ENCODE results near the gene SNRNP48. TPM values are rescaled to one million over a fixed set of nuclear protein-coding genes. Genes with fewer than 3 reads are reported as not detected.

SNRNP48 gene
- total RNA-seq, 1 experiment from 2014 or later: 13.7 TPM

DNA sequence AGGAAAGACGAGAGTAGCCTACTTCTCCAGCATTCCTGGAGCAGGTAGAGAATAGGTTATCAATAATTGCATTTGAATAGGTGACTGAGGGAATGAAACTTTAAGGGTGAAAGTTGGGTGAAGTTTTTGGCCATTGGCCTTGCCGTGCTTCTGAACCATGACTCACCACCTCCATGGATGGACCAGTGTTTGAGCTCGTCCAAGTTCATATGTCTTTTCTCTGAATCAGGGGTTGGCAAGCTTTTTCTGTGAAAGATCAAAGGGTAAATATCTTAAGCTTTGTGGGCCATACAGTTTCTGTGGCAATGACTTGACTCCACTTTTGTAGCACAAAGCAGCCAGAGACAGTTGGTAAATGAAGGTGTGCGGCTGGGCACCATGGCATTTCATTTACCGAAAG lies 31.8 kb downstream of the SNRNP48 start:
- Histone ChIP-seq H3K4me1 (ENCODE audit: low read length) (peaks cover 8% of the 10 kb centered on the region), H3K27ac (ENCODE audit: low read length) (no peak overlapping the region), H3K9ac (ENCODE audit: low read length) (no peak overlapping the region), H3K4me2 (ENCODE audit: low read depth, low read length, poor library complexity, severe bottlenecking) (no peak overlapping the region), H3K9me3 (ENCODE audit: low read length) (no peaks in the 10 kb centered on the region), H3K4me3 (ENCODE audit: low read length) (no peak overlapping the region), H3K27me3 (ENCODE audit: low read length) (no peaks in the 10 kb centered on the region), H2AFZ (ENCODE audit: low read length) (no peak overlapping the region), H3K9me2 (replicated peaks; ENCODE audit: insufficient read depth, low read length) (no peaks in the 10 kb centered on the region), H3K79me2 (ENCODE audit: low read length) (no peaks in the 10 kb centered on the region), H3K36me3 (ENCODE audit: insufficient read depth, low read length) (no peaks in the 10 kb centered on the region), H4K20me1 (ENCODE audit: insufficient read depth, low read depth, low read length) (no peaks in the 10 kb centered on the region)
- no peak for DNase-seq

DNA sequence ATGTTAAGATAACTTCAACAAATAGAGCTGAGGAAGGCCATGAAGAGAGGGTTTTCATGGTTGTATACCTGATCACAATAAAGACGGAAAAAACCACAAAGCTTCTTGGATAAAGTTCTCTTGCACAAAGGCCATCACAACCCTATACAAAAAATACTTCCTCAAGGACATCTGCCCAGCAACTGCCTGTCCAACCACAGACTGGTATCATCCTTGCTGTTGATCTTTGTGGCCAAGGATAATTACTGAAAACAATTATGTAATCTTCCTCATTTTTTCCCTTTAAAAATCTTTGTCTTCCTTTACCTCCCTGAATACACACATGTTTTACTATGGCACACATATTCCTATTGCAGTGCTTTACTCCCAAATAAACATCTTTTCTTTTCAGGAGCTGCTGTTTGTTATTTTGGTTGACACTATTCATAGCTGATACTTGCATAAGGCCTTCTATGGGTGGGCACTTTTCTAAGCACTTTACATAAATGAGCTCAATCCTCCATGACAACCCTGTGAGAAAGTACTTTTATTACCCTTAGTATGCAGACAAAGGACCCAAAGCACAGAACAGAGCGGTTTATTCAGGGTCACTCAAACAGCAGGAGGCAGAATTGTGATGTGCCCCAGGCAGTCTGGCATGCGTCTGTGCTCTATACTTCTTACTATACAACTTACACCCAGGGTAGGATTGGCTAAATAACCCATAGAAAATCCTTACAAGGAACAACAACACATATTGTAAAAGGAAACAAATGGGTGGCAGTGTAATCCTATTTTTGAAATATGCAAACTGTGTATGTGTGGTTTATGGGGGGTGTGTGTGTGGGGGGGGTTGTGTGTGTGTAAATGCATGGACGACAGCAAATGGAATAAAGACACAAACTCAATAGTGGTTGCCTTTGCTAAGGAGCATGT lies 35.1 kb downstream of the SNRNP48 start:
- no peaks in the 10 kb centered on the region for H3K9me3 ChIP-seq (ENCODE audit: low read length)
- H3K36me3 ChIP-seq (ENCODE audit: insufficient read depth, low read length): no peaks in the 10 kb centered on the region
- no peaks in the 10 kb centered on the region for H3K4me1 ChIP-seq (ENCODE audit: low read length)
- no peak overlapping the region for H3K27ac ChIP-seq (ENCODE audit: low read length)
- no peak for DNase-seq
- H4K20me1 ChIP-seq (ENCODE audit: insufficient read depth, low read depth, low read length): no peaks in the 10 kb centered on the region
- no peak overlapping the region for H3K4me3 ChIP-seq (ENCODE audit: low read length)
- no peaks in the 10 kb centered on the region for H3K9me2 ChIP-seq (replicated peaks; ENCODE audit: insufficient read depth, low read length)
- H3K4me2 ChIP-seq (ENCODE audit: low read depth, low read length, poor library complexity, severe bottlenecking): no peak overlapping the region
- no peaks in the 10 kb centered on the region for H3K27me3 ChIP-seq (ENCODE audit: low read length)
- no peak overlapping the region for H2AFZ ChIP-seq (ENCODE audit: low read length)
- no peak overlapping the region for H3K9ac ChIP-seq (ENCODE audit: low read length)
- no peaks in the 10 kb centered on the region for H3K79me2 ChIP-seq (ENCODE audit: low read length)

DNA sequence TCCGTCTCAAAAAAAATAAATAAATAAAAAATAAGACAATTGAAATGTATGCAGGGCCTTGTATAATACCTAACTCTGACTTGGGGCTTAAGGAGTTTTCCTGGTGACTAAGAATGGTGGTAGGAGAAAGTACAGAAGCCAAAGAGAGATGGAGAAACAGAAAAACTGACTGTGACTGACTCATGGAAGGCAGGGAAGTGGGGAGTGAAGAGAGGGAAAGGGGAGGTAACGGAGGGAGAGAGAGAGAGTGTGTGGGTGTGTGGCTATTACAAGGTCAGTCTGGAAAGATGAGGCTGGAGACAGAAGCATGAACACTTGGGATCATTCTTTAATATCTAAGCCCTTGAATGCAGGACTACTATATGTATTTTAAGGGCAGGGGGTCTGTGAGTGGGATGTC lies 38.5 kb downstream of the SNRNP48 start:
- H3K79me2 ChIP-seq (ENCODE audit: low read length): no peaks in the 10 kb centered on the region
- H3K27me3 ChIP-seq (ENCODE audit: low read length): no peaks in the 10 kb centered on the region
- no peaks in the 10 kb centered on the region for H3K9me3 ChIP-seq (ENCODE audit: low read length)
- no peaks in the 10 kb centered on the region for H4K20me1 ChIP-seq (ENCODE audit: insufficient read depth, low read depth, low read length)
- DNase-seq: no peak
- H3K4me3 ChIP-seq (ENCODE audit: low read length): no peak overlapping the region
- no peaks in the 10 kb centered on the region for H3K9me2 ChIP-seq (replicated peaks; ENCODE audit: insufficient read depth, low read length)
- no peak overlapping the region for H3K4me2 ChIP-seq (ENCODE audit: low read depth, low read length, poor library complexity, severe bottlenecking)
- no peaks in the 10 kb centered on the region for H3K36me3 ChIP-seq (ENCODE audit: insufficient read depth, low read length)
- H2AFZ ChIP-seq (ENCODE audit: low read length): no peak overlapping the region
- no peaks in the 10 kb centered on the region for H3K4me1 ChIP-seq (ENCODE audit: low read length)
- no peak overlapping the region for H3K27ac ChIP-seq (ENCODE audit: low read length)
- H3K9ac ChIP-seq (ENCODE audit: low read length): no peak overlapping the region

DNA sequence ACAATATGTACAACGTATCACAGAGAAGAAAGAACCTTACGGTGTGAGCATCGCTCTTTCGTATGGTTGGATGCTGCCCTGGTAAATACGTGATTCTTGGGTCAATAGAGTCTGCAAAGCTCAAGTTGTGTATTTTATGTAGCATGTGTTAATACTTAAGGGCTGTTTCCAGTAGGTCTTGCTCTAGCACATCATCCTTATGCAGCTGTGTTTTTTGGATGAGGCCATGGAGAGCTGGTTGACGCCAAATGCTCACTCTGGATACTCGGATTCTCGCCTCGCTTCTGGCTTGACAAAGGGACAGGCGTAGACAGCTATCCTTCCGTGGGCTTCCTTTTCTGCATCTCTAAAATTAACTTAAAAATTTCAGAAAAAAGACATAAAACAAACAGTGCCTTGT lies 38.9 kb downstream of the SNRNP48 start:
- no peaks in the 10 kb centered on the region for H3K27me3 ChIP-seq (ENCODE audit: low read length)
- H4K20me1 ChIP-seq (ENCODE audit: insufficient read depth, low read depth, low read length): no peaks in the 10 kb centered on the region
- H3K4me1 ChIP-seq (ENCODE audit: low read length): no peaks in the 10 kb centered on the region
- no peak overlapping the region for H3K9ac ChIP-seq (ENCODE audit: low read length)
- no peak overlapping the region for H2AFZ ChIP-seq (ENCODE audit: low read length)
- H3K4me3 ChIP-seq (ENCODE audit: low read length): no peak overlapping the region
- H3K36me3 ChIP-seq (ENCODE audit: insufficient read depth, low read length): no peaks in the 10 kb centered on the region
- no peak overlapping the region for H3K27ac ChIP-seq (ENCODE audit: low read length)
- no peaks in the 10 kb centered on the region for H3K79me2 ChIP-seq (ENCODE audit: low read length)
- DNase-seq: no peak
- H3K4me2 ChIP-seq (ENCODE audit: low read depth, low read length, poor library complexity, severe bottlenecking): no peak overlapping the region
- H3K9me2 ChIP-seq (replicated peaks; ENCODE audit: insufficient read depth, low read length): no peaks in the 10 kb centered on the region
- H3K9me3 ChIP-seq (ENCODE audit: low read length): no peaks in the 10 kb centered on the region

DNA sequence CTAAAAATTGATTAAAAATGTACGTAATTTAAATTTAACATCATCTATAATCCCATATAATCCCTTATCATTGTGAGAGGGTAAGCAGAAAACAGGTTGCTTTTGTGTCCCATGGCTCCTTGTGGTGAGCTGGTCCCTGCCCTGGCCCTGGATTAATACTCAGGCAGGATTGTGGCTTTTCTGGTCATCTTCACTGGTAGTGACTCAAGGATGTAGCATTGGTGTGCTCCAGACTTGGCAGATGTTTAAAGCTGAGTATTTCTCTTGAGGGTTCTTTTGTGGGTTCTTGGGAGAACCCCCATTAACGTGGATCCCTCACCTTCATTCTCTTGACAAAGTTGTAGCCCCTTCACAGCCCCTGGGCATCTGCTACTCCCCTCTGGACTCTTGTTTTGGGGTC lies 39.3 kb downstream of the SNRNP48 start:
- H3K9ac ChIP-seq (ENCODE audit: low read length): no peak overlapping the region
- H3K9me2 ChIP-seq (replicated peaks; ENCODE audit: insufficient read depth, low read length): no peaks in the 10 kb centered on the region
- H4K20me1 ChIP-seq (ENCODE audit: insufficient read depth, low read depth, low read length): no peaks in the 10 kb centered on the region
- H3K36me3 ChIP-seq (ENCODE audit: insufficient read depth, low read length): no peaks in the 10 kb centered on the region
- no peak overlapping the region for H3K27ac ChIP-seq (ENCODE audit: low read length)
- H3K4me3 ChIP-seq (ENCODE audit: low read length): no peak overlapping the region
- H3K9me3 ChIP-seq (ENCODE audit: low read length): no peaks in the 10 kb centered on the region
- no peaks in the 10 kb centered on the region for H3K27me3 ChIP-seq (ENCODE audit: low read length)
- H3K79me2 ChIP-seq (ENCODE audit: low read length): no peaks in the 10 kb centered on the region
- no peaks in the 10 kb centered on the region for H3K4me1 ChIP-seq (ENCODE audit: low read length)
- no peak for DNase-seq
- H2AFZ ChIP-seq (ENCODE audit: low read length): no peak overlapping the region
- H3K4me2 ChIP-seq (ENCODE audit: low read depth, low read length, poor library complexity, severe bottlenecking): no peak overlapping the region

DNA sequence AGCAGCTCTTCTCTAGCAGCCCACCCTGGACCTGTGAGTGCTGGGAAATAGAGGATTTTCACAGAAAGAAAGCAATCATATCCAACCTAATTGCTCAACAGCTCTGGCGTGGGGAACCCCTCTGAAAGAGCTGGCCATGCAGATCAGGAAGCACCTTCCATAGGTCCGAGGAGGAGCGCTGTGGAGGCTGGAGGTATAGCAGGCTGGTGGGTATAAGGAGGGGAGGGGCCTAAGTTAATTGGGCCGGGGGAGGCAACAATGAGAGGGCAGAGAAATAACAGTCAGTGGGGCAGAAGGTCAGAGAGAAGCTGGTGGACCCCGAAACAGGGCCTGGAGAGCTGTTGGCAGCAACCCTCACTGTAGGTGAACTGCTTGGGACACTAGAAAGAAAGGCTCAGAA lies 40.8 kb downstream of the SNRNP48 start:
- H3K4me3 ChIP-seq (ENCODE audit: low read length): no peak overlapping the region
- no peak overlapping the region for H3K27ac ChIP-seq (ENCODE audit: low read length)
- no peaks in the 10 kb centered on the region for H3K36me3 ChIP-seq (ENCODE audit: insufficient read depth, low read length)
- H3K27me3 ChIP-seq (ENCODE audit: low read length): no peaks in the 10 kb centered on the region
- H2AFZ ChIP-seq (ENCODE audit: low read length): no peak overlapping the region
- no peak overlapping the region for H3K4me2 ChIP-seq (ENCODE audit: low read depth, low read length, poor library complexity, severe bottlenecking)
- no peaks in the 10 kb centered on the region for H3K79me2 ChIP-seq (ENCODE audit: low read length)
- no peaks in the 10 kb centered on the region for H4K20me1 ChIP-seq (ENCODE audit: insufficient read depth, low read depth, low read length)
- H3K9me2 ChIP-seq (replicated peaks; ENCODE audit: insufficient read depth, low read length): no peaks in the 10 kb centered on the region
- no peaks in the 10 kb centered on the region for H3K4me1 ChIP-seq (ENCODE audit: low read length)
- no peak for DNase-seq
- H3K9ac ChIP-seq (ENCODE audit: low read length): no peak overlapping the region
- no peaks in the 10 kb centered on the region for H3K9me3 ChIP-seq (ENCODE audit: low read length)

DNA sequence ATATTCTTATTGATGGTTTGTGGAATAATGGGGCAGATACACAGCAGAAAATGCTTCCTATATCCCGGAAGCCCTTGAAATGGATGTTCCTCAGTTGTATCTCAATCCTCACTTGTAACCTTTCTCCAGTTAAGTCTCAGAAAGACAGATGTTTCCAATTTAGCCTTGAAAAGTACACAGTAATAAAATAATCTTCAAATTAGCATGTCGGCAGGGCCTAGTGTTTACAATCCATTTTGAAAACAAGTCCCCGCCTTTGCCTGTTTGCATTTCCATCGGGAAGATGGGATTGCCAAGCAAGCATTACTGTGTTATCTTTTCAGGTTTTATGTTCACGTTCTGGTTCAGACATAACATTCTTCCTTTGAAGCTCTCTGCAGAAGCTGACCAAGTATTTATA lies 41.5 kb downstream of the SNRNP48 start:
- Histone ChIP-seq H3K4me2 (ENCODE audit: low read depth, low read length, poor library complexity, severe bottlenecking) (no peak overlapping the region), H3K27ac (ENCODE audit: low read length) (no peak overlapping the region), H3K9me3 (ENCODE audit: low read length) (no peaks in the 10 kb centered on the region), H3K27me3 (ENCODE audit: low read length) (no peaks in the 10 kb centered on the region), H3K9ac (ENCODE audit: low read length) (no peak overlapping the region), H3K36me3 (ENCODE audit: insufficient read depth, low read length) (no peaks in the 10 kb centered on the region), H3K4me1 (ENCODE audit: low read length) (no peaks in the 10 kb centered on the region), H3K4me3 (ENCODE audit: low read length) (no peak overlapping the region), H3K79me2 (ENCODE audit: low read length) (no peaks in the 10 kb centered on the region), H3K9me2 (replicated peaks; ENCODE audit: insufficient read depth, low read length) (no peaks in the 10 kb centered on the region), H4K20me1 (ENCODE audit: insufficient read depth, low read depth, low read length) (no peaks in the 10 kb centered on the region), H2AFZ (ENCODE audit: low read length) (no peak overlapping the region)
- DNase-seq: no peak

DNA sequence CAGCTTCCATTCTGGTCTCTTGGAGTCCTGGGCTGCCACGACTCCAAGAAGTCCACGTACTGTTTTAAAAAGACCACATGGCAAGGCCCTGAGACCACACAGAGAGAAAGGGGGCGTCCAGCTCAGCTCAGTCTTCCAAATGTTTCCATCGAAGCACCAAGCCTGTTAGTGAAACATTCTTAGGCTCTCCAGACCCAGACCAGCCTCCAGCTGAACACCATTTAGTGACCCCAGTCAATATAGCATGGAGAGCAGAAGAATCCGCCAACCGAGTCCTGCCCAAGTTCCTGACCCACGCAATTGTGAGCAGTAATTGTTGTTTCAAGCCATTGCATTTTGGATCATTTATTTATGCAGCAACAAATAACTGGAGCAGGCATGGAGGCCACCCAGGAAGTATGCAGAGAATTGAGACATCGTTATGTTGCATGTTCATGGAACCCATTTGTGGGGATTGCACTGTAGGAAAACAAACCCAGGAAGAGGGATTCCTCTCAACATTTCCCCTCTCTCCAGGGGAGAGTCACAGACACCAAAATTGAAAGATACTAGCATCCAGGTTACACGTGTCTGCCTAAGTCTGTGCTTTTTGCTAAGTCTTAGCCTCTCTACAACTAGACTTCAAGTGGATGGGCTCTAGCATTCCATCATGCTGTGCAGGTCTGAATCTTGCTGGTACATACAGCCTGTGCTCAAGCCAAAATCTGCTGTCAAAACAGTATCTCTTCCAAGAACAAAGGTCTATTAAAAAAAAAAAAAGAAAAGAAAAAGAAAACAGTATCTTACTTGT lies 42.7 kb downstream of the SNRNP48 start:
- no peaks in the 10 kb centered on the region for H3K9me3 ChIP-seq (ENCODE audit: low read length)
- H3K9me2 ChIP-seq (replicated peaks; ENCODE audit: insufficient read depth, low read length): no peaks in the 10 kb centered on the region
- H3K9ac ChIP-seq (ENCODE audit: low read length): no peak overlapping the region
- DNase-seq: no peak
- no peaks in the 10 kb centered on the region for H4K20me1 ChIP-seq (ENCODE audit: insufficient read depth, low read depth, low read length)
- no peak overlapping the region for H2AFZ ChIP-seq (ENCODE audit: low read length)
- no peak overlapping the region for H3K4me2 ChIP-seq (ENCODE audit: low read depth, low read length, poor library complexity, severe bottlenecking)
- no peaks in the 10 kb centered on the region for H3K4me1 ChIP-seq (ENCODE audit: low read length)
- no peak overlapping the region for H3K4me3 ChIP-seq (ENCODE audit: low read length)
- H3K36me3 ChIP-seq (ENCODE audit: insufficient read depth, low read length): no peaks in the 10 kb centered on the region
- H3K27ac ChIP-seq (ENCODE audit: low read length): no peak overlapping the region
- no peaks in the 10 kb centered on the region for H3K27me3 ChIP-seq (ENCODE audit: low read length)
- no peaks in the 10 kb centered on the region for H3K79me2 ChIP-seq (ENCODE audit: low read length)
